Prostate gland (tissue), 2 donors: ENCODE results near the gene FBP1. TPM values are rescaled to one million over a fixed set of nuclear protein-coding genes. Genes with fewer than 3 reads are reported as not detected.

Experiments
- total RNA-seq, 2 donors: library from RNA; depleted of rRNA; stranded (reverse); fragments of >200 nt; gene quantifications; one replicate each; pipeline ENCODE4 v1.1.0, GENCODE V29; 2016

FBP1 gene
- total RNA-seq, 2 donors from 2014 or later: 19.5 to 41.4 TPM

Other genes with a start within 250 kb of the FBP1 start
- gene PCAT7, start 84.4 kb downstream of the FBP1 start, total RNA-seq: 1 to 10 TPM in 1 of 2 donors, under 1 TPM in 1; 0.18 to 4.4 TPM
- 1 to 10 TPM in 1 of 2 donors, not detected in 1; 2.0 TPM for gene FBP2, start 45.7 kb downstream of the FBP1 start, total RNA-seq
- 100 to 1,000 TPM; 107 to 188 TPM for gene AOPEP, start 87.2 kb upstream of the FBP1 start, total RNA-seq